RWPE2 (cell line): ENCODE data around the gene MAP3K2.
"Not testable (repeated sequence)": the region's sequence is repeated elsewhere in the genome, so short reads cannot be mapped to it uniquely, and the experiment has no call there.

Experiments
- ATAC-seq: fragments of 200-7000 bp; cut with Tn5 transposase; 3 replicates; pipeline ENCODE4 v1.9.1; 2021; ENCODE audit warnings: low read depth
- DNase-seq: peaks from one replicate; pipeline ENCODE4 v3.0.0-alpha.2; 2020; ENCODE audit warnings: low spot score
- H3K27ac ChIP-seq: fragments of 450-650 bp; 2 replicates; pipeline ENCODE4 v1.5.1; 2017; ENCODE audit warnings: mild to moderate bottlenecking; ENCODE audit not compliant: poor library complexity, severe bottlenecking
- H3K27me3 ChIP-seq: fragments of 250-450 bp; sonication (Bioruptor Pico); 2 replicates; pipeline ENCODE4 v1.5.1; 2021; ENCODE audit warnings: mild to moderate bottlenecking, moderate library complexity; ENCODE audit not compliant: insufficient read depth, poor library complexity, severe bottlenecking
- H3K36me3 ChIP-seq: fragments of 250-450 bp; sonication (Bioruptor Pico); 2 replicates; pipeline ENCODE4 v1.5.1; 2020; ENCODE audit warnings: low read depth, mild to moderate bottlenecking, moderate library complexity
- H3K4me1 ChIP-seq: fragments of 250-450 bp; sonication (Bioruptor Pico); 2 replicates; pipeline ENCODE4 v1.5.1; 2021; ENCODE audit warnings: mild to moderate bottlenecking, moderate library complexity; ENCODE audit not compliant: insufficient read depth, poor library complexity, severe bottlenecking
- H3K4me3 ChIP-seq: fragments of 250-450 bp; sonication (Bioruptor Pico); 2 replicates; pipeline ENCODE4 v1.5.1; 2021; ENCODE audit warnings: mild to moderate bottlenecking, moderate library complexity; ENCODE audit not compliant: severe bottlenecking
- H3K9me3 ChIP-seq: fragments of 250-450 bp; sonication (Bioruptor Pico); 2 replicates; pipeline ENCODE4 v1.5.1; 2021; ENCODE audit warnings: mild to moderate bottlenecking, moderate library complexity; ENCODE audit not compliant: severe bottlenecking
- TF ChIP-seq, protein P1 (sequence below): fragments of 450-650 bp; IDR thresholded peaks from one replicate; pipeline ENCODE4 v1.5.1; 2017; ENCODE audit warnings: mild to moderate bottlenecking, moderate library complexity; ENCODE audit not compliant: poor library complexity, severe bottlenecking

MAP3K2 gene

DNA sequence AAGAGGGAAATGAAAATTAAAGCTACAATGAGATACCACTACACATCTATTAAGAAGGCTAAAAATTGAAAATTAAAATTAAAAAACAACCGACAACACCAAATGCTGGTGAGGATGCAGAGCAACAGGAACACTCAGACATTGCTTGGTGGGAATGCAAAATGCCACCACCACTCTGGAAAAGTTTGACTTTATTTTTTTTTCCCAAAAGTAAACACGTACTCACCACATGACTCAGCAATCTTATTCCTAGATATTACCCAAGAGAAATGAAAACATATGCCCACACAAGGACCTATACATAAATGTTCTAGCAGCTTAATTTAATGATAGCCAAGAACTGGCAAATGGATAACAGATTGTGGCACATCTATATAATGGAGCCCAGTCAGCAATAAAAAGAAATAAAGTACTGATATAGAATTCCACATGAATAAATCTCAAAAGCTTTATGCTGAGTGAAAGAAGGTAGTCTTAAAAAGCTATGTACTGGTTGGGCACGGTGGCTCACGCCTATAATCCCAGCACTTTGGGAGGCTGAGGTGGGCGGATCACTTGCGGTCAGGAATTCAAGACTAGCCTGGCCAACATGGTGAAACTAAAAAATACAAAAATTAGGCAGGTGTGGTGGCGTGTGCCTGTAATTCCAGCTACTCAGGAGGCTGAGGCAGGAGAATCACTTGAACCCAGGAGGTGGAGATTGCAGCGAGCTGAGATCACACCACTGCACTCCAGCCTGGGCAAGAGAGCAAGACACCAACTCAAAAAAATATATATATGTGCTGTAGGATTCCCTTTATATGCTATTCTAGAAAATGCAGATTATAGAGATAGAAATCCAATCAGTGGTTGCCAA lies 26.2 kb upstream of the MAP3K2 start:
- Histone ChIP-seq H3K9me3 (no peaks in the 10 kb centered on the region), H3K27me3 (no peaks in the 10 kb centered on the region), H3K4me3 (no peak overlapping the region), H3K4me1 (peaks cover 51% of the 10 kb centered on the region), H3K27ac (peak overlapping the region; percentile 56), H3K36me3 (no peaks in the 10 kb centered on the region)
- TF ChIP-seq, protein P1, sequence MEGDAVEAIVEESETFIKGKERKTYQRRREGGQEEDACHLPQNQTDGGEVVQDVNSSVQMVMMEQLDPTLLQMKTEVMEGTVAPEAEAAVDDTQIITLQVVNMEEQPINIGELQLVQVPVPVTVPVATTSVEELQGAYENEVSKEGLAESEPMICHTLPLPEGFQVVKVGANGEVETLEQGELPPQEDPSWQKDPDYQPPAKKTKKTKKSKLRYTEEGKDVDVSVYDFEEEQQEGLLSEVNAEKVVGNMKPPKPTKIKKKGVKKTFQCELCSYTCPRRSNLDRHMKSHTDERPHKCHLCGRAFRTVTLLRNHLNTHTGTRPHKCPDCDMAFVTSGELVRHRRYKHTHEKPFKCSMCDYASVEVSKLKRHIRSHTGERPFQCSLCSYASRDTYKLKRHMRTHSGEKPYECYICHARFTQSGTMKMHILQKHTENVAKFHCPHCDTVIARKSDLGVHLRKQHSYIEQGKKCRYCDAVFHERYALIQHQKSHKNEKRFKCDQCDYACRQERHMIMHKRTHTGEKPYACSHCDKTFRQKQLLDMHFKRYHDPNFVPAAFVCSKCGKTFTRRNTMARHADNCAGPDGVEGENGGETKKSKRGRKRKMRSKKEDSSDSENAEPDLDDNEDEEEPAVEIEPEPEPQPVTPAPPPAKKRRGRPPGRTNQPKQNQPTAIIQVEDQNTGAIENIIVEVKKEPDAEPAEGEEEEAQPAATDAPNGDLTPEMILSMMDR = no peak
- peak; percentile 40 for ATAC-seq
- no peak for DNase-seq

DNA sequence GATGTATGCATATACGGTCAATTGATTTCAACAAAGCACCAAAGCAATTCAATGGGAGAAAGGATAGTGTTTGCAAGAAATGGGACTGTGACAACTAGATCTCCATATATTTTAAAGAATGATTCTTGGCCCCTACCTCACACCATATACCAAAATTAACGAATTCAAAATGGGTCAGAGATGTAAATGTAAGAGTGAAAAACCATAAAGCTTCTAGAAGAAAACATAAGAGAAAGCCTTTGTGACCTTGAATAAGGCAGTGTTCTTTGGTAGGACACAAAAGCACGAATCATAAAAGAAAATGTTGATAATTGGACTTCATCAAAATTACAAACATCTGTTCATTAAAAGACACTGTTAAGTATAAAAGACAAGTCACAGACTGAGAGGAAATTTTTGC lies 25.4 kb upstream of the MAP3K2 start:
- peaks cover 55% of the 10 kb centered on the region for H3K4me1 ChIP-seq
- no peak for DNase-seq
- TF ChIP-seq, protein P1 = no peak
- no peak for ATAC-seq
- H3K36me3 ChIP-seq = no peaks in the 10 kb centered on the region
- H3K4me3 ChIP-seq = no peak overlapping the region
- H3K9me3 ChIP-seq = no peaks in the 10 kb centered on the region
- no peaks in the 10 kb centered on the region for H3K27me3 ChIP-seq
- peak overlapping the region; percentile 56 for H3K27ac ChIP-seq

DNA sequence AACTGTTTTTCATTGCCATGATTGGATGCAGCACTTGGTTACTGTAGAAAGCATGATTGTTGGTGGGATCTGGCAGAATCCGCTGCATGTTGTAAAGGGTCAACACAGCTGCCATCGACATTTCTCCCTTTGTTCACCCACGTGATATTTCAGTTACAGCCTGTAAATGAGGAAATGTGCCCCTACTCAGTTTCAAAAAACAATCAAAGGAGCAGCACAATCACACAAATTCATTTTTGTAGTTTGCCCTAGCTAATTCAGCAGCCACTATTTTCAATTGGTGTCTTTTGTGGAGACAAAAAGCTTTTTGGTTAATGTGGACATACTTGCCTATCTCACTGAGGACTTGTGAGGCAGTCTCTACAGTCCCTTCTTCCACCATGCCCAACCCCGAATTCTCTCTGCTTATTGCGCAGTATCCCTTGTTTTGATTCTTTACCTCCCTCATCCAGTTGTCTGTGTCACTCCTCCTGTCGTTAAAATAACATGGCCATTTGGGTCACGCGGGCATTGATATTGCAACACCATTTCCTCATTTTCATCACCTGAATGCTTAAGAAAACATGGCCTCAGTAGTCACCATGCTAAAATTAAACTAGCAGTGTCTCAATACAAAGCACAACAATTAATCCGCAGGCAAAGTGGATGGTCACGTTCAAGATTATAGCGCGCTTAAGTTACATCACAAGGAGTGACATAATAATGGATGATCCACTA lies 24.0 kb upstream of the MAP3K2 start:
- H3K4me3 ChIP-seq = no peak overlapping the region
- H3K36me3 ChIP-seq = no peaks in the 10 kb centered on the region
- H3K27ac ChIP-seq = peak overlapping the region; percentile 86
- no peaks in the 10 kb centered on the region for H3K9me3 ChIP-seq
- H3K27me3 ChIP-seq = no peaks in the 10 kb centered on the region
- DNase-seq (no peak), ATAC-seq (no peak)
- TF ChIP-seq, protein P1 = no peak
- peaks cover 59% of the 10 kb centered on the region for H3K4me1 ChIP-seq

DNA sequence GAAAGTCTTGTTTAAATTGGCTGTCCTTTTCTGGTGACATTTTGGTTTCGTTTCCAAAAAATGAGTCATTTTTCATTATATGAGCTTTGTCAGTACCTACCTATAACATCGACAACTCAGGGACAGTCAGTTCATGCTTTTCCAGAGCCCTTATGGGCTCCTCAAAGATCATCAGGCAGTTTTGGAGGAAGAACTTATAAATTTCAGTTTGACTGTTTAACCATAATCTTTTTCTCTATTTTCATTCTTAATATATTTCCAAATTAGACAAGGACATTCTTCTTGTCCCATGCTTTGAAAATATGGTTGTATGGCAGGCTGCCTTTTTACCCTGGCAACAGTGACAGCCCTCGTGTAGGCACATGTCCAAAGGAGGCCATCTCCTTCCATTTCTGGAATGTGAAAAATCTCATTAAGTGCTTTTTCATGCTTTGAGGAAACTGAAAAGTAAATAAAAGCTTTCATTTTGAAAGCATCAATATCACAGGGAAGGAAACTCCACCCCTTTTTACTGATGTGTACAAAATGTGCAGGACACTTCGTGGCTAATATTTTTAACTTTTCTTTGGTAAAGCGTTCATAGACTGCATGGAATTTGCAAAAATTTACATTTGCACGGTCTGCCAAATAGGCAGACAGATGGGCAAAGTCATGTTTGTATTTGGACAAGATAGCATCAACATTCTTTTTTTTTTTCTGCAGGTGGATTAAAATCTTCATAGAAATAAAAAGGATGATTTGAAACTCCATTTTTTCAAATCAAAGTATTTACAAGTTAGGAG lies 23.3 kb upstream of the MAP3K2 start:
- ATAC-seq (peak; percentile 26), DNase-seq (no peak)
- Histone ChIP-seq H3K27ac (peak overlapping the region; percentile 86), H3K4me3 (no peak overlapping the region), H3K9me3 (no peaks in the 10 kb centered on the region), H3K36me3 (no peaks in the 10 kb centered on the region), H3K27me3 (no peaks in the 10 kb centered on the region), H3K4me1 (peaks cover 51% of the 10 kb centered on the region)
- TF ChIP-seq, protein P1 = no peak

DNA sequence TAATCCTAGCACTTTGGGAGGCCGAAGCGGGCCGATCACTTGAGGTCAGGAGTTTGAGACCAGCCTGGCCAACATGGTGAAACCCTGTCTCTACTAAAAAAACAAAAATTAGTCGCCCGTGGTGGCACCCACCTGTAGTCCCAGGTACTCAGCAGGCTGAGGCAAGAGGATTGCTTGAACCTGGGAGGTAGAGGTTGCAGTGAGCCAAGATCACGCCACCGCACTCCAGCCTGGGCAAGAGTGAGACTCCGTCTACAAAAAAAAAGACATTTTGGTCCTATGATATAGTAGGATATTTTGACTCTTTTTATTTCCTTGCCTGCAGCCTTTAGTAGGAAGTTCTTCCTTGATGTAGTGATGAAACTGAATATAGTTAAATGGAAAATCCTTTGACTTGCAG lies 21.9 kb upstream of the MAP3K2 start:
- Histone ChIP-seq H3K4me1 (peaks cover 45% of the 10 kb centered on the region), H3K27ac (peak overlapping the region; percentile 86)
- H3K27me3 ChIP-seq, DNase-seq, H3K36me3 ChIP-seq, H3K4me3 ChIP-seq, ATAC-seq, H3K9me3 ChIP-seq: not testable (repeated sequence)
